HG03442 (cell line): Measurements from ENCODE around the gene SMO.
"Not testable (repeated sequence)": the region's sequence is repeated elsewhere in the genome, so short reads cannot be mapped to it uniquely, and the experiment has no call there.

Source experiments
- ATAC-seq: cut with Tn5 transposase; IDR thresholded peaks from one replicate; pipeline ENCODE4 v1.9.1; 2021; ENCODE audit warnings: mild to moderate bottlenecking, moderate library complexity; ENCODE audit not compliant: unreplicated experiment

The SMO gene

DNA sequence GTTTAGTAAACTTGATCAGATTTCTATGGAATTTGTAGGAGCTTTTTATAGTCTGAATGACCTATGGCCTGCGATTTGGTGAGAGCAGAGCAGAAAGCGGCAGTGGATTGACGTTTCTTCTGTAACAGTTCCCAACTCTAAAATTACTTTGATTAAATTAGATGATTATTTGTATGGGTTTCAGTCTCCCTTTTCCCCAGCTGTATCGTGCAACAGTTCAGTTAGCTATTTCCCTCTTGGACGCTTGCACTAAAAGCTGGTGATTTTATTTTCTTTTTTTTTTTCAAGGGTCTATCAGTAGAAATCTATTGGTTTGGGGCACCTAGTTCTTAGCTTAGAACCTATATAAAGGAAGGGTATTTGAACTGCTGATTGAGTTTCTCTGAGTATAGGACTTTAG, 43.2 kb downstream of the SMO start:
- ATAC-seq, result no peak

DNA sequence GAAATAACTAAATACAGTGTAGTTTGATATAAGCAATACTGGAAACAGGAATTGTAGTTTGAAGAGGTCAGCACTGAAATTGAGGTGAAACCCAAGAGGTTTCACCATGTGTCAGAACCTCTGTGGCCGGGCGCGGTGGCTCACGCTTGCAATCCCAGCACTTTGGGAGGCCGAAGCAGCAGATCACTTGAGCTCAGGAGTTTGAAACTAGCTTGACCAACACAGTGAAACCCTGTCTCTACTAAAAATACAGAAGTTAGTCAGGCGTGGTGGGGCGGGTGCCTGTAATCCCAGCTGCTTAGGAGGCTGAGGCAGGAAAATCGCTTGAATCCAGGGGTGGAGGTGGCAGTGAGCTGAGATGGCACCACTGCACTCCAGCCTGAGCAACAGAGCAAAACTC, 50.1 kb downstream of the SMO start:
- ATAC-seq, result no peak

DNA sequence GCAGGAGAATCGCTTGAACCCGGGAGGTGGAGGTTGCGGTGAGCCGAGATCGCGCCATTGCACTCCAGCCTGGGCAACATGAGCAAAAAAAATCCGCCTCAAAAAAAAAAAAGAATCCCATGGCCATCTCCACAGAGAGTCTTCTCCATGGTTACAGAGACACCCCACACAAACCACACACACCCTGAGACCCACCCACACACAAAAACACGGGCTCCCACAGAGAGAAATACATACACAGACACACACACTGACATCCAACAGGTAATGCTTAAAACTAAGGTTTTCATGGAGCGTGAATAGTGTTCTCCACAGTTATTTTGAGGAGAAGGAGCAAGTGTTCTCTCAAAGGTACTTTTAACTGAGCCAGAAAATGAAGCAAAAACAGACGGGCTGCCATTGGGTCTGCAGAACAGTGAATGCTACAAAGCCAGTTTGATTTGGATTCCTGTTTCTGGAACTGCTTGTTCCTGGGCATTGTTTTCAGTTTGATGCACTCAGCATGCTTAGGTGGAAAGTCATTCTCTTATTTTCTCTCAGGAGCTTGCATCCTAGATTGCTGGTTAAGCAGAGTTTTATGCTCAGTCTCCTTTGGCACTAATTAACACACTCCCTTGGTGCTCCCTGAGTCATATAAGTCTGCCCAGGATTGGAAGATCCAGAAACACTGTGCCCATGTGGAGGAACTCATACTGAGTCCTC, 51.8 kb downstream of the SMO start:
- no peak for ATAC-seq

DNA sequence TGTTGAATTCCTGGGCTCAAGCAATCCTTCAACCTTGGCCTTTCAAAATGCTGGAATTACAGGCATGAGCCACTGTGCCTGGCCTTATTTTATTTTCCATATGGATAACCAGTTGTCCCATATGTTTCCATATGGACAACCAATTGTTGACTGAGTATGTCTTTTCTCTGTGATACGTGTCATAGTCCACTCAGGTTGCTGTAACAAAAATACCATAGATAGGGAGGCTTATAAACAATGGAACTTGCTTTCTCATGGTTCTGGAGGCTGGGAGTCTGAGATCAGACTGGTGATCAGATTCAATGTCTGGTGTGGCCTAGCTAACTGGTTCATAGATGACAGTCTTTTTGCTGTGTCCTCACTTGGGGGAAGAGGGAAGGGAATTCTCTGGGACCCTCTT, 55.8 kb downstream of the SMO start:
- ATAC-seq, result no peak

DNA sequence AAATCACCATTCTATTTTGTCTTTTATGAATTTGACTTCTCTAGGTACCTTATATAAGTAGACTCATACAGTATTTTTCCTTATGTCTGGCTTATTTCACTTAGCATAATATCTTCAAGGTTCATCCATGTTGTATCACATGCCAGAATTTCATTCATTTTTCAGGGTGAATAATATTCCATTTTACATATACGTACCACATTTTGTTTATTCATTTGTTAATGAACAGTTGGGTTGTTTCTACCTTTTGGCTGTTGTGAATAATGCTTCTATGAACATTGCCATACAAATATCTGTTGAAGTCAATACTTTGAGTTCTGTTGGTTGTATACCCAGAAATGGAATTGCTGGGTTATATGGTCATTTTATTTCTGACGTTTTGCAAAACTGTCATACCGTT, 57.1 kb downstream of the SMO start:
- no peak for ATAC-seq

DNA sequence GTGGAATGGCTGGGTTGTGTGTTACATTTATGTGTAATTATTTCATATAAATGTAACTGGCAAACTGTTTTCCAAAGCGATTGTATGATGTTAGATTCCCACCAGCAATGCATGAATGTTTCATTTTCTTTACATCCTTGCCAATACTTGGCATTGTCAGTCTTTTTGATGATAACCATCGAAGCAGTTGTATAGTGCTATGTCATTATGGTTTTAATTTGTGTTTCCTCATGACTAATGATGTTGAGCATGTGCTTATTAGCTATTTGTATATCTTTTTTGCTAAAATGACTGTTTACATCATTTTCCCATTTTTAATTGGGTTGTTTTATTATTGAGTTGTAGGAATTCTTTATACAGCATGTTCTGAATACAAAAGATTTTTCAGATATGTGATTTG, 58.7 kb downstream of the SMO start:
- ATAC-seq, result no peak

DNA sequence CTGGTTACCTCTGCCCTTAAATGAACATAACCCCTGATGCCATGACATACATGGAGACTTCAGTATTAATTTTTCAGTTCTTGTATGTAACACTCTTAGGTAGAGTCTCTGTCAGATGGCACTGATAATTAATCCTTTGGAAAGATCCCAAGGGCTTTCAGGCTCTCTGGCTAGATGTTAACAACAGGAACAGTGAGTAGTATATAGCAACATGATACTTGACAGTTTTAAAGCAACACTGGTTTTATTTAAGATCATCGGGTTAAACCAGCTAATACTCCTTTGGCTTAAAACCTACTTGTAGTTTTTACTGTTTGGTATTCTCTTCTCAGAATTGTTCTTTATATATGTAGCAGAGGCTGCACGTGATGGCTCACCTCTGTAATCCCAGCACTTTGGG, 63.7 kb downstream of the SMO start:
- no peak for ATAC-seq

DNA sequence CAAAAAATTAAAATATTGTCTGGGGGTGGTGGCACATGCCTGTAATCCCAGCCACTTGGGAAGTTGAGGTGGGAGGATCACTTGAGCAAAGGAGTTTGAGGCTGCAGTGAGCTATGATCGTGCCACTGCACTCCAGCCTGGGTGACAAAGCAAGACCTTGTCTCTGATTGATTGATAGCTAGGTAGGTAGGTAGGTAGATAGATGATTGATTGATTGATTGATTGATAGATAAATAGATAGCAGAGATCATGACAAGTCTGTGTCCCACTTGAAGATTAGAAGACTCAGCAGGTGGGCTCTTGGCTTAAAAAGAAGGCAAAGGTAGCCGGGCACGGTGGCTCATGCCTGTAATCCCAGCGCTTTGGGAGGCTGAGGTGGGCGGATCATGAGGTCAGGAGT, 64.2 kb downstream of the SMO start:
- ATAC-seq, result not testable (repeated sequence)

DNA sequence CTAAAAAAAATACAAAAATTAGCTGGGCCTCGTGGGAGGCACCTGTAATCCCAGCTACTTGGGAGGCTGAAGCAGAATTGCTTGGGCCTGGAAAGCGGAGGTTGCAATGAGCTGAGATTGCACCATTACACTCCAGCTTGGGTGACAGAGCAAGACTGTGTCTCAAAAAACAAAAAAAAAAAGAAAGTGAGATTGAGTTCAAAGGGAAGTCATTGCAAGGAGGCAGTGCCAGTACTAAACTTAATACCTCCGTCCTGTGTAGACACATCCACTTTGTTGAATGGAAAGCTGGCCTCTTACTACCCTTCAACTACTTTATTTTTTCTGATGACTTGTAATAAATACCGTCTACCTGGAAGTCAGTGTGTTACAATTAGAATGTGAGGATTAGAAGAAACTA, 67.4 kb downstream of the SMO start:
- ATAC-seq, result no peak

DNA sequence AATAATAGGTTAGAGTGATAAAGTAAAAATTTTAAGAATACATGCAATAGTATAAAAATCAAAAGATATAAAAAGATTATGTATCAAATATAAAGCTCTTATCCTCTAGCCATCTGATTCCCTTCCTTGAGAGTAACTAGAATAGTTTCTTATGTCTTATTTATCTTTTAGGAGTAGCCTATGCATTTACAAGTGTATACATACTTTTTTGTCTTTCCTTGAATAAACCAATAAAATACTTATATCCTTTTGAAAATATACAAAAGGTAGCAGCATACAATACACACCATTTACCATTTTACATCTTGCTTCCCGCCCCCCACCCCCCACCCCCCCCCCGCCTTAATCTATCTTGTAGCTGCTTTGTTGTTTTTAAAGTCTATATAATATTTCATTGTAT, 67.8 kb downstream of the SMO start:
- no peak for ATAC-seq

DNA sequence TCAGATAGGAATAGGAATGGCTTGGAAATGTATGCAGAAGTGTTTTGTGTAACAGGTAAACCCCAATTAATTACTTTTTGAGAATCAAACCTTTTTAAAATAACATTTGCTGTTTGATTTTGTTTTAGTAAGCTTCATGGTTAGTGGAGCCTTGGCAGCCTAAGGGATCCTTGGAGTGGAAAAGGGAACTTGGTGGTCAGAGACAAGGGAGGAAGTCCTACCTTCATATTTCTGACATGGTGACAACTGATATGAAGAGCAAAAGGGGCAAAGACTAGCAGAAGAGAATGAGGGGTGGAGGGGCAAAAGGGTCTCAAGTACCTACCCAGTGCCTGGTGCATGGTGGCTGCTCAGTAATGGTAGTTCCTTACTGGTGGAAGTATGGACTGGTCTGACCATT, 68.7 kb downstream of the SMO start:
- no peak for ATAC-seq

DNA sequence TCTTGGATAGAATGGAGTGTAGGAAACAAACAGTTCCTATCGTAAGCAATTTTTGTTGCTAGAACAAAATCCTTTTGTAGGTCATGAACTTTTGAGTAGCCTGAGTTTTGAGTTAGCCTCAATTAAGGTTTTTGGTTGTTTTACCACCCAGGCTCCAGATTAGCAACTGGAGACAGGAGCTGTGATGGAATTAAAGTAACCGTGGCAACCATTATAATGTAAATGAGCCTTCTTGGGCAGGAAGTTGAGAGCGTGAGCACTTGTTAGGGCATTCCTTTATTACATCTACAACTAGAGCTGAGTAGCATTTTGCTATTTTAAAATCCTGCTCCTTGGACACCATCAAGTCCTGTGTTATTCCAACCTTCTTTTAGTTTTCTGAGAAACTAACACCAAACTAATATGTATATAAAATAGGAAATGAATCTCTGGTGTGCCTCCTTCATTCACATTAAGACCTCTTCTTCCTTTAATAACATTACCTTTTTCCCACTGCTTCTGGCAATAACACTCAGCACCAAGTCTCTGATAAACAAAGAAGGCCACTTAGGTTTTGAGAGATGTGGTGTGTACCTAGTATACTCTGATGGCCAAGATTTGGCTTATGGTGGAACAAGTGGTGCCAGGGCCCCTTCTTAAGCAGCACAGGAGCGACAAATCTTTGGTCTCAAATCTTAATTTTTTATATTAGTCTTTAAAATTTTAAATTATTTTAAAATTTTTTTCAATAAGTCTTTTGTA, 70.4 kb downstream of the SMO start:
- no peak for ATAC-seq

DNA sequence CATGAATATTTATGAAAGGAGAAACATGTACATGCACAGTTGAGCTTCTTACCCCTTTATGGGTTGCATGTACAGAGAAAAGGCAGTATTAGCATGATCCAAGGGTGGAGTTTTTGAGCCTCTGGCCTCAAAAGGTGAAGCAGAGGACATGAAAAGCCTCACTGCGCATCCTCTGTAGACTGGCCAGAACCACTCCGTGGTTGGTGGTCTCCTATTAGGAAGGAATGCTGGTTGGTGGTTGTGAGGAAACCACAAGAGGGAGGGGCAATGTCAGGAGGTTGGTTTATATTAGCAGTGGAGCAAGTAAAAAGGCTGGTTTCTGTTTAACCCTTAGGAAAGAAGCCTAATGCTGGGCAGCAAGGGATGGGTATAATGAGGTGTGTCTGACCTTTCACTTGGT, 73.9 kb downstream of the SMO start:
- ATAC-seq, result no peak
